ENCODE data around the gene ABHD12B. TPM values are rescaled to one million over a fixed set of nuclear protein-coding genes. Genes with fewer than 3 reads are reported as not detected.

ABHD12B gene
- total RNA-seq, 2 experiments from 2014 or later, result not detected

GRCh38 chr14:50823762-50824636 is 47.9 kb upstream of the ABHD12B start:
- Mint-ChIP-seq H3K4me1 (ENCODE audit: low read depth) (peaks cover 95% of the 10 kb centered on the region), H3K27me3 (no peaks in the 10 kb centered on the region), H3K27ac (peak overlapping the region; percentile 85), H3K4me3 (peak overlapping the region; percentile 73), H3K36me3 (ENCODE audit: low read depth) (peaks cover 28% of the 10 kb centered on the region), H3K9me3 (no peaks in the 10 kb centered on the region)
- DNase-seq (peak in 3 of 14 experiments; percentile 23 to 56 (median 29)), ATAC-seq (ENCODE audit: poor library complexity) (peak; percentile 32)
- Histone ChIP-seq H3K4me1 (ENCODE audit: insufficient read depth, low read length) (peaks cover 56% of the 10 kb centered on the region), H3K27ac (ENCODE audit: low read depth in 1 of 2, low read length in 2 of 2) (peak overlapping the region; percentile 66 to 78), H3K4me3 (ENCODE audit: low read length) (peak overlapping the region; percentile 11), H3K36me3 (ENCODE audit: insufficient read depth, low read length) (no peaks in the 10 kb centered on the region), H3K9me3 (ENCODE audit: control insufficient read depth in 1 of 2, insufficient read depth in 1 of 2, low read length in 2 of 2) (no peaks in the 10 kb centered on the region), H3K27me3 (ENCODE audit: control insufficient read depth in 1 of 2, insufficient read depth in 2 of 2, low read length in 2 of 2) (no peaks in the 10 kb centered on the region)
- ChIA-PET POLR2A (interaction anchor here (0.9 to 4.0 kb wide), 11 partner anchors 7 to 40 kb away, joined by 3 to 46 read pairs (median 12); partner anchors contain the start of gene NIN), CTCF (interaction anchor here (1.5 to 4.3 kb wide), 3 partner anchors 7 to 46 kb away, joined by 3 to 23 read pairs (median 9); partner anchors contain the start of gene NIN)
- TF ChIP-seq CTCF (IDR thresholded peaks at IDR 0.05), result no peak
- intact Hi-C loops (cut with DNase I, micrococcal nuclease), result loop anchor here (5.0 to 10.0 kb wide), 2 partner anchors 37 to 589 kb away; partner anchors contain the start of gene SOS2 (in 1 of the 2)

GRCh38 chr14:50825307-50825706 is 46.5 kb upstream of the ABHD12B start:
- ChIA-PET POLR2A (interaction anchor here (1.3 to 1.6 kb wide), 2 partner anchors 33 to 35 kb away, joined by 3 to 5 read pairs; no protein-coding TSS in a partner anchor), CTCF (interaction anchor here (4.3 kb wide), 1 partner anchor 35 kb away, joined by 23 read pairs; no protein-coding TSS in a partner anchor)
- DNase-seq (no peak), ATAC-seq (ENCODE audit: poor library complexity) (no peak)
- Mint-ChIP-seq H3K36me3 (ENCODE audit: low read depth) (peaks cover 23% of the 10 kb centered on the region), H3K27me3 (no peaks in the 10 kb centered on the region), H3K4me1 (ENCODE audit: low read depth) (peaks cover 93% of the 10 kb centered on the region), H3K4me3 (peak overlapping the region; percentile 11), H3K27ac (peak overlapping the region; percentile 85), H3K9me3 (no peaks in the 10 kb centered on the region)
- Histone ChIP-seq H3K36me3 (ENCODE audit: insufficient read depth, low read length) (no peaks in the 10 kb centered on the region), H3K27me3 (ENCODE audit: control insufficient read depth in 1 of 2, insufficient read depth in 2 of 2, low read length in 2 of 2) (no peaks in the 10 kb centered on the region), H3K4me3 (ENCODE audit: low read length) (no peak overlapping the region), H3K27ac (ENCODE audit: low read depth in 1 of 2, low read length in 2 of 2) (peak overlapping the region in 1 of 2 donors; percentile 39), H3K4me1 (ENCODE audit: insufficient read depth, low read length) (peaks cover 56% of the 10 kb centered on the region), H3K9me3 (ENCODE audit: control insufficient read depth in 1 of 2, insufficient read depth in 1 of 2, low read length in 2 of 2) (no peaks in the 10 kb centered on the region)
- intact Hi-C loops (cut with DNase I, micrococcal nuclease), result loop anchor here in 1 of 2 experiments (10.0 kb wide), 1 partner anchor 591 kb away; the partner anchor contains the start of gene SOS2
- TF ChIP-seq CTCF (IDR thresholded peaks at IDR 0.05), result no peak

DNA sequence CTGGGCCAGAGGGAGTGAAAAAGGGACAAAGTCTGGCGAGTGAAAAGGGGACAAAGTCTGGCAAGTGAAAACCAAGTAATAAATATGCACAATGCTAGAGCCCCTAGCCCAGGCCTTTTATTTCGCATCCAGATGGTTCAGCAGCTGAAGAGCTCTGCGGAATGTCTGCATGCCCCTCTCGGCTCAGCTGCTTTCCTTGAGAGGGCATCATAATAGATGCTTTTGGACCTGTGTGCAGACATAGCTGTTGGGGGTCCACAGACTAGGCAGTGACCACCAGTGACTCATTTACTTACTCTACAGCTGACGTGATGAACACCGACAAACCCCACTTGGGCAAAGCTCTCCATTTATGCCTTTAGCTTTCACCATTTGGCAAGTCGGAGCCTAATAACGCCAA is 45.2 kb upstream of the ABHD12B start:
- POLR2A ChIA-PET, result interaction anchor here (0.8 to 5.4 kb wide), 8 partner anchors 13 to 43 kb away, joined by 3 to 40 read pairs (median 4); no protein-coding TSS in a partner anchor
- no peak for ATAC-seq (ENCODE audit: poor library complexity)

More for the DNA sequence above, 45.2 kb upstream of the ABHD12B start:
- Histone ChIP-seq H3K4me1 (ENCODE audit: insufficient read depth, low read length) (peaks cover 48% of the 10 kb centered on the region), H3K27ac (ENCODE audit: low read depth in 1 of 2, low read length in 2 of 2) (no peak overlapping the region), H3K9me3 (ENCODE audit: control insufficient read depth in 1 of 2, insufficient read depth in 1 of 2, low read length in 2 of 2) (no peaks in the 10 kb centered on the region), H3K27me3 (ENCODE audit: control insufficient read depth in 1 of 2, insufficient read depth in 2 of 2, low read length in 2 of 2) (no peaks in the 10 kb centered on the region), H3K36me3 (ENCODE audit: insufficient read depth, low read length) (no peaks in the 10 kb centered on the region), H3K4me3 (ENCODE audit: low read length) (no peak overlapping the region)
- Mint-ChIP-seq H3K9me3 (no peaks in the 10 kb centered on the region), H3K4me1 (ENCODE audit: low read depth) (peaks cover 84% of the 10 kb centered on the region), H3K4me3 (peak overlapping the region; percentile 34), H3K27me3 (no peaks in the 10 kb centered on the region), H3K36me3 (ENCODE audit: low read depth) (peaks cover 21% of the 10 kb centered on the region), H3K27ac (peak overlapping the region; percentile 85)
- CTCF ChIA-PET, result interaction anchor here (0.6 to 1.2 kb wide), 3 partner anchors 34 to 1082 kb away, joined by 3 to 4 read pairs (median 4); no protein-coding TSS in a partner anchor
- intact Hi-C loops (cut with DNase I, micrococcal nuclease), result loop anchor here in 1 of 2 experiments (10.0 kb wide), 1 partner anchor 592 kb away; the partner anchor contains the start of gene SOS2
- DNase-seq, result no peak
- no peak for TF ChIP-seq CTCF (IDR thresholded peaks at IDR 0.05)

All from CD4-positive, alpha-beta T cell (primary cell).